ENCODE measurements around the gene ATP6V1E1.
"Not testable (repeated sequence)": the region's sequence is repeated elsewhere in the genome, so short reads cannot be mapped to it uniquely, and the experiment has no call there.

Gene ATP6V1E1

DNA sequence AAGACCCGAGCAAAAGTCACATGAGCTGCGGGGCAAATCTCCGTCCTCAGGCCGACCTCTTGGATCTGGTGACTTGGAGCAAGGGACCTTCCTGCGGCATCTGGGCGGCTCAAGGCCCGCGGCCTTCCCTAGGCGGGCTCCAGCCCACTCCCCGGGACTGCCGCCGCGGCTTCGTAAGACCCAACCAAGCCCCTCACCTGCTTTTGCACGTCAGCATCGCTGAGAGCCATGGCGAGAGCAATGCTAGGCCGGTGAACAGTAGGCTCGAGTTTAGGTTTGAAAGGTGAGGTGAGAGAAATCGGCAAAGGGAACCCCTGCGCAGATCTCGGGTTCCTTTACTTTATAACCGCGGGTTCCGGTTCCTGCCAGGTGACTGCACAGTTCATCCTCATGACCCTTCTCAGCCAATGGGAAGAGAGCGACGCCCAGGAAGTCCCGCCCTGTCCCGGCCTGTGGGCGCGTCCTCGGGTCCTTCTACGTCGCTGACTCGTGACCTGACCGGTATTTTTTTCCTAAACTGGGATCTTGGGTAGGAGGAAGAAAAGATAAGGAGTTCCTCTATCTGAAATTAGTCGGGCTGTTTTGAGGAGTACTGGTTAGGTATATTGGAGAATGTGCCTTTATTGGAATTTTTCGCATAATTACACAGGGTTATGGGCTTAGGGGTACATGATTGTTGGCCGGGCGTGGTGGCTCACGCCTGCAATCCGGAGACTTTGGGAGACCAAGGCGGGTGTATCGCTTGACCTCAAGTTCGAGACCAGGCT lies at the start of gene ATP6V1E1:
Gene ATP6V1E1 (minus strand): TSS at position 344 of the 767 bp plus-strand sequence. CDS start 114 bp downstream, at position 230.
- Histone ChIP-seq H3K27me3 (ENCODE audit: insufficient read depth, low read depth, severe bottlenecking) (no peaks in the 10 kb centered on the region), H3K36me3 (peaks cover 11% of the 10 kb centered on the region), H3K4me3 (ENCODE audit: low read depth, low read length) (peak within 1 kb of the TSS; percentile 99), H3K9me3 (ENCODE audit: severe bottlenecking) (no peaks in the 10 kb centered on the region), H3K27ac (peak within 1 kb of the TSS; percentile 87)
- peak; percentile 96 for DNase-seq
- TF ChIP-seq, protein P1, sequence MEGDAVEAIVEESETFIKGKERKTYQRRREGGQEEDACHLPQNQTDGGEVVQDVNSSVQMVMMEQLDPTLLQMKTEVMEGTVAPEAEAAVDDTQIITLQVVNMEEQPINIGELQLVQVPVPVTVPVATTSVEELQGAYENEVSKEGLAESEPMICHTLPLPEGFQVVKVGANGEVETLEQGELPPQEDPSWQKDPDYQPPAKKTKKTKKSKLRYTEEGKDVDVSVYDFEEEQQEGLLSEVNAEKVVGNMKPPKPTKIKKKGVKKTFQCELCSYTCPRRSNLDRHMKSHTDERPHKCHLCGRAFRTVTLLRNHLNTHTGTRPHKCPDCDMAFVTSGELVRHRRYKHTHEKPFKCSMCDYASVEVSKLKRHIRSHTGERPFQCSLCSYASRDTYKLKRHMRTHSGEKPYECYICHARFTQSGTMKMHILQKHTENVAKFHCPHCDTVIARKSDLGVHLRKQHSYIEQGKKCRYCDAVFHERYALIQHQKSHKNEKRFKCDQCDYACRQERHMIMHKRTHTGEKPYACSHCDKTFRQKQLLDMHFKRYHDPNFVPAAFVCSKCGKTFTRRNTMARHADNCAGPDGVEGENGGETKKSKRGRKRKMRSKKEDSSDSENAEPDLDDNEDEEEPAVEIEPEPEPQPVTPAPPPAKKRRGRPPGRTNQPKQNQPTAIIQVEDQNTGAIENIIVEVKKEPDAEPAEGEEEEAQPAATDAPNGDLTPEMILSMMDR (IDR thresholded peaks at IDR 0.05; ENCODE audit: low read depth, low read length), result no peak

DNA sequence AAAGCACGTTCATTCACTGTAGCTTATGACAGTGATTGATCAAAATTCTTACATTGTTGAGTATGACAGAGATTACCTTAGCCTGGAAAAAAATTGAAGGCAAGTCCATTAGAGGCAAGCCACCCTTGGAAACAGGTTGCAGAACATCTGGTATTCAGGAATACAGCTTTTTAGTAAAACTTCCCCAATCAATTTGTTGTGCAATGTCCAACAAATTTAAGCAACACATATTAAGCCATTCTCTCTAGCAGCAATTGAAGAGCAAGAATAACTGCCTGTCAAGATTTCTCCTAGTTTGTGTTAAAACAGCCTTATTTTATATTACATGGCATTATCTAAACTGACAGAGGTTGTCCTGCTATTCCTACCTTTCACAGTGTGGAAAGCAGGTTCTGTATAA lies 47.0 kb upstream of the ATP6V1E1 start:
- H3K36me3 ChIP-seq, result peaks cover 2% of the 10 kb centered on the region
- no peaks in the 10 kb centered on the region for H3K27me3 ChIP-seq (ENCODE audit: insufficient read depth, low read depth, severe bottlenecking)
- no peak for DNase-seq
- TF ChIP-seq, protein P1 (IDR thresholded peaks at IDR 0.05; ENCODE audit: low read depth, low read length), result no peak
- H3K27ac ChIP-seq, result no peak overlapping the region
- H3K4me3 ChIP-seq (ENCODE audit: low read depth, low read length), result no peak overlapping the region
- H3K9me3 ChIP-seq (ENCODE audit: severe bottlenecking), result no peaks in the 10 kb centered on the region

DNA sequence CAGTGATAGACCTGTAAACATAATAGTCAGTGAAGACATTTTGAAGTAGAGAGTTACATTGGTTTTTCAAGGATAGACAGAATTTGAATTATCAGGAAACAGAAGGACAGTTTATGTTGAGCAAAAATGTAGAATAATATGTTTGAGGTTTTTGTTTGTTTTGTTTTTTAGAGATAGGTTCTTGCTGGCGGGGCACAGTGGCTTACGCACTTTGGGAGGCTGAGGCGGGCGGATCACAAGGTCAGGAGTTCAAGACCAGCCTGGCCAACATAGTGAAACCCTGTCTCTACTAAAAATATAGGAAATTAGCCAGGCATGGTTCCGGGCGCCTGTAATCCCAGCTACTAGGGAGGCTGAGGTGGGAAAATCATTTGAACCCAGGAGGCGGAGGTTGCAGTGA lies 45.6 kb upstream of the ATP6V1E1 start:
- TF ChIP-seq, protein P1 (IDR thresholded peaks at IDR 0.05; ENCODE audit: low read depth, low read length), result no peak
- no peaks in the 10 kb centered on the region for H3K9me3 ChIP-seq (ENCODE audit: severe bottlenecking)
- DNase-seq, result no peak
- H3K27ac ChIP-seq, result no peak overlapping the region
- H3K27me3 ChIP-seq (ENCODE audit: insufficient read depth, low read depth, severe bottlenecking), result no peaks in the 10 kb centered on the region
- H3K36me3 ChIP-seq, result peaks cover 5% of the 10 kb centered on the region
- no peak overlapping the region for H3K4me3 ChIP-seq (ENCODE audit: low read depth, low read length)

DNA sequence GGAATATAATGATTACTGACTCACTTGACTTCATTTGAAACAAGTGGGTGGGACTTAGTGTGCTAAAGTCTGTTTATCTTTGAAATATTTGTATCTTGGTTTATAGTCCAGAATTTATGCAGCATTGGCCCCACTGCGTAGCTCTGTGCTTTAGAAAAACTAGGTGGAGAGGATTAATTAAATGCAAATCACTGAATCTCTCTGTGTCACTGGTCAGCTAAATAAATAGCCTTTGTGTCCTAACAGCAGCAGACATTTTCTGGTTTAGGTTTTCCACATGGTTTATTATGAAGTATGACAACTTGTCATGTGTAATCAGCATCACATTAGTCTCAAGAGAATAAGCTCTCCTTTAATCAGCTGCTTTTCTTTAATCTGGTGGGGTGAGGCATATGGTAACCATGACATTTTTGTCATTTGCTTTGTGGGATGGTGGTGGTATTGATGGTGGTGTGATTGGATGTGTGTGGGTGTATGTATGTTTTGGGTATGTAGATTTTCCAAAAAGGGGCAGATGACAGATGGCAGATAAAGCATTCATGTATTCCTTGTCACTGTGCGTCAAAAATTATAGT lies 44.0 kb upstream of the ATP6V1E1 start:
- H3K27ac ChIP-seq, result no peak overlapping the region
- no peak for DNase-seq
- TF ChIP-seq, protein P1 (IDR thresholded peaks at IDR 0.05; ENCODE audit: low read depth, low read length), result no peak

DNA sequence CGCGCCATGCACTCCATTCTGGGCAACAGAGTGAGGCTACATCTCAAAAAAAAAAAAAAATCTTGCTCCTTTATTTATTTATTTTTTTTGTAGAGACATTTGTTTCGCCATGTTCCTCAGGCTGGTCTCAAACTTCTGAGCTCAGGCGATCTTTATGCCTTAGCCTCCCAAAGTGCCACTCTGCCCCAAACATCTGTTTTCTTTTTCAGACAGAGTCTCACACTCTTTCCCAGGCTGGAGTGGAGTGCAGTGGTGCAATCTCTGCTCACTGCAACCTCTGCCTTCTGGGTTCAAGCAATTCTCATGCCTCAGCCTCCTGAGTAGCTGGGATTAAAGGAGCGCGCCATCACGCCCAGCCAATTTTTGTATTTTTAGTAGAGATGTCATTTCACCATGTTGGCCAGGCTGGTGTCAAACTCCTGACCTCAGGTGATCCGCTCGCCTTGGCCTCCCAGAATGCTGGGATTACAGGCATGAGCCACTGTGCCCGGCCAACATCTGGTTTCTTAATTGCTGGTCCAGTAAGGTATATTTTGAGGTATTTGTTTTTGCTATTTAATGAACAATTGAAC lies 43.1 kb upstream of the ATP6V1E1 start:
- not testable (repeated sequence) for H3K27me3 ChIP-seq (ENCODE audit: insufficient read depth, low read depth, severe bottlenecking); H3K9me3 ChIP-seq (ENCODE audit: severe bottlenecking); H3K36me3 ChIP-seq; DNase-seq; H3K4me3 ChIP-seq (ENCODE audit: low read depth, low read length); H3K27ac ChIP-seq

More for the DNA sequence above, 44.0 kb upstream of the ATP6V1E1 start:
- Histone ChIP-seq H3K36me3 (peaks cover 5% of the 10 kb centered on the region), H3K9me3 (ENCODE audit: severe bottlenecking) (no peaks in the 10 kb centered on the region), H3K4me3 (ENCODE audit: low read depth, low read length) (no peak overlapping the region), H3K27me3 (ENCODE audit: insufficient read depth, low read depth, severe bottlenecking) (no peaks in the 10 kb centered on the region)

DNA sequence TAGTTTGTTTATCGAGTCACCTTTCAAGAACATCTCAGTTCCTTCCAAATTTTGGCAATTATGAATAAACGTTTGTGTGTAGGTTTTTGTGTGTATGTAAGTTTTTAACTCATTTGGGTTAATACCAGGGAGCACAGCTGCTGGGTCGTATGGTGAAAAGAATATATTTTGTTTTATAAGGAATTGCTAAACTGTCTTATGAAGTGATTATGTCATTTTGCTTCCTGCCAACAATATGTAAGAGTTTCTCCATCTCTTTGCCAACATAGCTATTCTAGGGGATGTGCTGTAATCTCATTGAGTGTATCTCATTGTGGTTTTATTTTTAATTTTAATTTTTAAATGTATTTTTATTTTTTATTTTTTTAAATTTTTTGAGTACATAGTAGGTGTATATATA lies 37.3 kb upstream of the ATP6V1E1 start:
- Histone ChIP-seq H3K4me3 (ENCODE audit: low read depth, low read length) (no peak overlapping the region), H3K36me3 (peaks cover 40% of the 10 kb centered on the region), H3K27me3 (ENCODE audit: insufficient read depth, low read depth, severe bottlenecking) (no peaks in the 10 kb centered on the region), H3K9me3 (ENCODE audit: severe bottlenecking) (peaks cover 5% of the 10 kb centered on the region), H3K27ac (no peak overlapping the region)
- TF ChIP-seq, protein P1 (IDR thresholded peaks at IDR 0.05; ENCODE audit: low read depth, low read length), result no peak
- DNase-seq, result no peak

Measured in WERI-Rb-1 (cell line).